ENCODE data around the gene GNAI1.
A peak's percentile ranks its signal among the peaks of the same experiment; 100 is the strongest.

The GNAI1 gene

DNA sequence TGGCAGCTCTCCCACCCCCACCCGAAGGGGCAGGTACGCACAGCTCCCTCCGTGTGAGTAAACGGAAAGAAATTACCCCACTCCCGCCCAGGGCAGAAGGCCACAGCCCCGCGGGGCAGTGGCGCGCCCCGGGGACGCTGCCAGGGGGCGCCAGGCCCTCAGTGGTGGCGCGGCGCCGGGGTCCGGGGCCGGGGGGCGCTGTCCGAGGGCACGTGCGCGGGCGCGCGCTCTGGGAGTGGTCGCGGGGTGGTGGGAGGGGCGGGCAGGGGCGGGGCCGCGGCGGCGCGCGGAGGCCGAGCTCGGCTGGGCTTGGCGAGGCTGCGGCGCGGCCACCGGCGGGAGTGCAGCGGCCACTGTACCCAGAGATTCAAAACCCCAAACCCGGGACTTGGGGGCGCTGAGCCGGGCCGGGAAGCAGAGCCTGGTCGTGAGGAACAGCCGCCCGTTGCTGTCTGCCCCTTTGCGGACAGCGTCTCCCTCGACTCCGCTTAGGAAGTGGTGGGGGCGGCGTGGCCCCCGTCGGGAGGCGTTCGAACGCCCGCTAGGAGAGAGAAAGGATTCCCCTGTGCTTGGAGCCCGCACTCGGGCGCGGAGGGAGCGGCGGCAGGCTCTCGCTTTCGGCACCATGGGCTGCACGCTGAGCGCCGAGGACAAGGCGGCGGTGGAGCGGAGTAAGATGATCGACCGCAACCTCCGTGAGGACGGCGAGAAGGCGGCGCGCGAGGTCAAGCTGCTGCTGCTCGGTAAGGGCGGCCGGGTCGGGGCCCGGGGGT is at the start of gene GNAI1:
Gene GNAI1 (plus strand): TSS at position 296 of the 773 bp plus-strand sequence. CDS start 330 bp downstream, at position 626.
- peak in 1 of 3 experiments; percentile 22 for DNase-seq (ENCODE audit: low read depth in 3 of 3)

DNA sequence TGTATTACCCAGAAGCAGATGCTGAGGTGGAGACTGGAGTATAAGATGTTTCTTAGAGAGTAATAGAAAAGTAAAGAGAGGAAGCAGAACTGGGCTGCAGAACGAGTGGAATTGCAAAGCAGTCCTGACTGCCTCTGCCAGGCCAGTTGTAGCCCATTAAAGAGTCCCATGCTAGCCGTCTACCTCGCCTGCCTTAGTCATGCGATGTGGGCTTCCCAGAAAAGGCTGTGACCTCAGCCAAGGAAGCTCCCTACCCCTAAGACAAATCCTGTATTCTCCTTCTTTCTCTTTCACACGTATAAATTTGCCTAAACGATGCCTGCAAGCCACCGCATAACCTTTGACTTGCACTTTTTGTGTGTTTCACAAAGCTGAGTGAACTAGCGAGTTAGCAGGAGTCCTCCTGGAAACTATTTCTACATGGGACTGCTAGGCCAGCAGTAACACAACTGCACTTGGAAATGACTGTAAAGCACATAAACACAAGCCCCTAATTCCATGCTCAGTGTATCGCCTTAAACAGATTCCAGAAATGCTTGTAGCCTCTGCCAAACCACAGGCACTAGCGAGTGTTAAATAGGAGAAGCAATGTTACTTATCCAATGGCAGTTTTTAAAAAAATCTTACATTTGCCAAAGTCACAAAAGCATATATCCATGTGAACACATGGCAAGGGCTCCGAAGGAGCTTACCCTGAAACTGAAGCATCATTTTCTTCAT is 47.4 kb upstream of the GNAI1 start:
- DNase-seq (ENCODE audit: low read depth in 3 of 3): no peak

DNA sequence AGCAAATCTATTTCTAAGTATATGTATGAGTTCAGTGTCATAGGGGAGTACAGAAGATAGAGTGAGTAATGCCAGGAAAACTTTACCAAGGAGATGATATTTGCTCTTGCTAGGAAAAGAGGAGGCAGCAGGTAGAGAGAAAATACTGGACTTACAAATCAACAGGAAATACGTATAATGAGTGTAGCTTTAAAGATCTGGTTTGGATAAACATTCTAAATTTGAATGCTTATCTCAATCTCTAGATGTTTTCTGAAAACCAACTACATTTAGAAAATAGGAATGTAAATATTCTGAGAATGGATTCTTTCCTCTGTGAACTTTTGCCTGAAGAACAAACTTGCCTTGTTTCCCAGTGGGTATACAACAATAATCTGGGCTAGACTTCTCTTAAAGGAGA is 46.9 kb upstream of the GNAI1 start:
- no peak for DNase-seq (ENCODE audit: low read depth in 3 of 3)

DNA sequence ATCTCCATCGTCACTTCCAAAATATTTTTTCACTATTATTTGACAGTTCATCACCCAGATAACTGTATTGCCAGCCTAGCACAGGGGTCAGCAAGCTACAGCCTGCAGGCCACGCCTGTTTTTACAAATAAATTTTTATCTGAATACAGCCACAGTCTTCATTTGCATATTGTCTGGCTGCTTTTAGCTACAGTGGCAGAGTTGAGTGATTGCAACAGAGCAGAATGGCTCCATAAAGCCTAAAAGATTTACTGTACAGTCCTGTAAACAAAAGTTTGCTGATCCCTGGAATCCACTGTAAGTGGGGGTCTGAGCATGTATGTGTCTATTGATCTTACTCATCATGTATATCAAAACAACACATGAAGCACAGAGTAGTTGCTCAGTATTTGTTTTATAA is 45.9 kb upstream of the GNAI1 start:
- DNase-seq (ENCODE audit: low read depth in 3 of 3): no peak

DNA sequence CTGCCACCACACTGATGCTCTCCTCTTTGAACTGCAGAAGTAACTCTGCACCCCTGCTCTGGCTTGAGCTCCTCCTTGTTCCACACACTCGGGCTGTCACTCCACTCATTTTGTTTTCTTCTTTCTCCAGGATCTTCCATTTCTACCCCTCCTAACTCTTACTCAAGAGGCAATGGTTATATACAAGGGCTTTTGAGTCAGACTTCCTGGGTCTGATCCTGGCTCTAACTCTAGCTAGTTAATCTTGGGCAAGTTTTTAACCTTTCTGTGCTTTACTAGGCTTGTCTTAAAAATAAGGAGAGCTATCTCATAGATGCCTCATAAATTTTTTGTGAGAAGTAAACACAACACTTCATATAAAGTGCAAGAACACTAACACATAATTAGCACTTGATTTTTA is 45.3 kb upstream of the GNAI1 start:
- no peak for DNase-seq (ENCODE audit: low read depth in 3 of 3)

DNA sequence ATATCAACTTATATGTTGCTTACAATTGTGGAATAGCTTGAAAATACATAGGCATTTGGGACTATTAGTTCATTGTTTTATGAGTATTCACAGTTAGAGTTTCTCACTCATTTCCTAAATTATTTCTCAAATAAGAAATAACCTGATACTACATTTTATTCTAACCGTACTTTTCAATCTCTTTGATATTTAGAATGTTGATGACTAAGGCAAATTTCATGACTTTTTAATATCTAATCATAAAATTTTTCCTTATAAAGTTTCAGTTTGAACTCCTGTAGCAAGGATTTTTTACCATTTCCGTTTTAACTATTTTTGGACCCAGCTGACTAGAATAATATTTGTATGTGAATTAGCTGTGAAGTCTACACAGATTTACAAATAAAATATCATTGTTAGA is 41.3 kb upstream of the GNAI1 start:
- DNase-seq (ENCODE audit: low read depth in 3 of 3): no peak

DNA sequence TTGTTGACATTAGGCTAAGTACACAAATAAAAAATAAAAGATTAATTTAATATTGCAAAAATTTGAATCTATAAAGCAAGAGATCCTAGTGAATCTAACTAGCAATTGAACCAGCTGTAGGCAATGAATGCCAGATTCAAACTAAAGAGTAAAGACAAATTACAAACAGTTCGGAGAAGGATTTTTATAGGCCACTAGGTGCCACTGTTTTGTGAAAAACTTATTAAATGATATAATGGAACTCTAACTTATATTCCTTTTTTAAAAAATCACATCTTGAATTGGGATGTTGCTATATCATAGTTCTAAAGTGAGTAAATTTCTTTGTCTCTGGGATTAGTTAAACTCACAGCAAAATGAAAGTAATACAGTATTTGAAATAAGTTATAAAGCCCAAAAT is 39.1 kb upstream of the GNAI1 start:
- no peak for DNase-seq (ENCODE audit: low read depth in 3 of 3)

DNA sequence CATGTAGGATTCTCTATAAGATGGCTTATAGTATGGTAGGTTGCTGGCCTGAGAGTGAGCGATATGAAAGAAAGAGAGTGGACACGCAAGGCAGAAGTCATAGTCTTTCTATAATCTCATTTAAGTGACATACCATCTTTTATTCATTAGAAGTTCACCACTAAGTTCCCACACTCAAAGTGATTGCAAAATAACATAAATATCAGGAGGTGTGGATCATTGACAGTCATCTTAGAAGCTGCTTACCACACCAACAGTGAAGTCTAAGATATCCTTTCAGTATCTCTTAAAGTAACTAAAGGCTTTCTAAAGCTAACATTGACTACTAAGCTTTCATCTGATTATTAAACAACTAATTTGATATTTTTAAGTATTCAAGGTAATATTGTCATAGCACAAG is 36.9 kb upstream of the GNAI1 start:
- DNase-seq (ENCODE audit: low read depth in 3 of 3): no peak

DNA sequence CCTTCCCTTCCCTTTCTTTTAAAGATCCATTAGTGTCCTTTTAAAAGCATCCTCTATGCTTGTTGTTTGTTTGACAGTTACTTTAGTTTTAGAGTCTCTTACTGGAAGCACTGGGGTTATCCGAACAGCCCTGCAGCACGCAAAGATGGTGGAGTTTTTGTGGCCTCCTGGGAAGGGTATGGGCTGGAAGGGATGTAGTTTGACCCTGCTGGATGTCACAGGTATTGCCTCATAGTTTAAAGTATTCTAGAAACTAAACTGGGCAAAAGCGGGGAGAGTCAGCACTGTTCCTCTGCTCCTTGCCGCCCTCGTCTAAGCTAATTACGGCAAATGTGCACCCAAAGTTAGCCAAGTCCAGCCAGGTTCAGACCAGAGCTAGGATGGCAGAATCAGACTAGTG is 35.8 kb upstream of the GNAI1 start:
- DNase-seq (ENCODE audit: low read depth in 3 of 3): no peak

DNA sequence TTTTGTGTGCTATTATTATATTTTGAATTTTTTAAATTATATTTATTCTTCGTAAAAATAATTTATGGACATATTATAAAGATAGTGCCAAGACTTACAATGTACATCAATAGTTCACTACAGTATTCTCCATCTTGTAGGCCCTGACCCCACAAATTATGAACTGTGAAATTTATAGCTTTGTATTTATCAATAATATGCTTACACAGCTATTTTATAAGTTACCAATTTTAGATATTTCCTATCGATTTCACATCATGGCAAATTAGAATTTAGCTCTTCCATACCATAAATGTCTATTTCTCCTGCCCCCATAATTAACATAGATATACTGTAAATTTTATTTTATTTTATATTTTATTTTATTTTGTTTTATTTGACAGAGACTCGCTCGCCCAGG is 34.4 kb upstream of the GNAI1 start:
- no peak for DNase-seq (ENCODE audit: low read depth in 3 of 3)

DNA sequence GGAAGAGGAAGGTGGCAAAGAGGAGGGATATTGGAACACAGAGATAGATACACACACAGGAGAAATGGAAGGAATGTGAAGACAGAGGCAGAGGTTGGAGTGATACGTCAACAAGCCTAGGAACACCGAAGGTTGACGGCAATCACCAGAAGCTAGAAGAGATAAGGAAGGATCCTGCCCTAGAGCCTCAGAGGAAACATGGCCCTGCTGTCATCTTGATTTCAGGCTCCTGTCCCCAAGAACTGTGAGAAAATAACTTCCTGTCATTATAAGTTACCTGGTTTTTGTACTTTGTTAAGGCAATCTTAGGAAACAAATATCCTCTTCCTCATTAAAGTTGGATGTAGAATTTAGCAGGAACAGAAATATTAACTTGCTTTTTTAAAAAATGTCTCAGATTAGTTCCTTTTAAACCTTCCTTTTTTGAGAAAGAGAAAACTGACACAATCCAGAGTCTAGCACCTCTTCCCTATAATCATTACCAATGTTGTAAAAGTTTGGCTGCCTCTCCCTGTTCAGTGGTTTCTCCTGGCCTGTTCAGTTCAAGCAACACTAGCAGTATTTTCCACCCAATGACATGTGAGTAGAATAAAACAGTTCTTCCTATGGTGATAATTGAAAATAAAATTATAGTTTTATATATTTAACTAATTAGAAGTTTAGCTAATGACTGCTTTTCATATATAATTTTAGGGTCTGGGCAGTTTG is 28.8 kb upstream of the GNAI1 start:
- DNase-seq (ENCODE audit: low read depth in 3 of 3): no peak

DNA sequence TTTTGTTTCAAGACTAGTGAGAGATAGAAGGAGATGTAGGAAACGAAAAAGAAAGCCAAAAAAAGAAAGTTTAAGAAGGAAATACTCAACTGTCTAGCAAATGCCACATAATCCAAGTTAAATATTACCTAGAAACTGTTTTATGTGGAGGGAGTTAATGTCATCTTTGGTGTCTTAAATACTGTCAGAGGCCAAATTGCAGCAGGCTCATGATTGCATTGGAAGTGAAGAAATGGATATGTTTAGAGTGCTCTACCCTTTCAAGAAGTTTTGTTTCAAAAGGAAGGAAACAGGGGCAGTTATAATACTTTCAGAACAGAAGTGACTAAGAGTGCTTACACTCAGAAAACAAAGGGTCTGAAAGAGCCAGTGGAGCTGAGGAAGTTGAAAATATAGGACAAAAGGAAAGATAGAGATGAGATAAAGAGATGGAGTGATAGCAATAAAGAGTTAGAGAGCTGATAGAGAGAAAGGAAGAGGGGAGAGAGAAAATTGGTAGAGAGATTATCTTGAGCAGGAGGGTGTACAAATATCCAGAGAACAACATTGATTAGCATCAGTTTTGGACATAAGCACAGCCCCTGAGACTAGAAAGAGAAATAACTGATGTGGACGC is 28.0 kb upstream of the GNAI1 start:
- no peak for DNase-seq (ENCODE audit: low read depth in 3 of 3)

DNA sequence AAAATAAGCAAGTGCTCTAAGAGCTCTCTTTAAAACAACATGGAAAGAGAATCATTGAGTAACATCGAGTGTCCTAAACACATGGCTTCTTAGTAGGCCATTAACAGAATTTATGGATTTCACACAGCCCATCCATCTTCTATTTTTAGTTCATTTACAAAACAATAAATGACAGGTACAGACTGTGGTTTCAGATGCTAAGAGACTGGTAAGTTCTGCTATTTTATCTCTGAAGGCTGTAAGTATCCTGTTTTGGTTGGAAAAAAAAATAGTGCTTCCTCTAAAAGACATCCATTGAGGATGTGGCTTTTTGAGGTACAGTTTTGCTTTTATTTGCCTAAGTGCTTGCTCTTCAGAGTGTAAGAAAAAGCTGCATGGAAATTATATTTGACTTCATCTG is 27.4 kb upstream of the GNAI1 start:
- no peak for DNase-seq (ENCODE audit: low read depth in 3 of 3)

DNA sequence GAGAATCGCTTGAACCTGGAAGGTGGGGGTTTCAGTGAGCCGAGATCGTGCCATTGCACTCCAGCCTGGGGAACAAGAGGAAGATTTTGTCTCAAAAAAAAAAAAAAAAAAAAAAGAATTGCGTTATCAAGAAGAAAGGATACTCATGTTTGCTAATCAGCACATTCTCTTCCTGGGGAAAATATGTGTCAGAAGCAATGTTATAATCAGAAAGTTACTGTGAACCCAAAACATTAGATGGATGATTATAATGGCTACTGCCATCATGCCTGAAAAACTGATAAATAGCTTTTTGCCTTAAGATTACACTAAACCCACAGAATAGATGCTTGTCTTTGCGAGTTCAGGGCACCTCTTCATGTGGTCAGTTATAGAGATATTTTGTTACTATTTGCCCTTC is 24.3 kb upstream of the GNAI1 start:
- no peak for DNase-seq (ENCODE audit: low read depth in 3 of 3)

DNA sequence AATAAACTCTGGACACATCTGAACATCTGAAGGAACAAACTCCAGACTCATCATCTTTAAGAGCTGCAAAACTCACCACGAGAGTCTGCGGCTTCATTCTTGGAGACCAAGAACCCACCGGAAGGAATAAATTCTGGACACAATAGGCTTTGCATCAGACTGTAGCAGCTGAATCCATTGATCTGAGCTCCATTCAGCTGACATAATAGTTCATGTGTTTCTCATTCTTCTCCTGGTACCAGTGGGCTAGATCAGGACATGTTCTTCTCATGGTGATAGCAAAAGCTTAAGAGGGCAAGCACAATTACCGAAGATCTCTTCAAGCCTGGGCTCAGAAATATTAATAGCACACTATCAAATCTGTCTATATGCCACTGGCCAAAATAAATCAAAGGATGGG is 20.5 kb upstream of the GNAI1 start:
- DNase-seq (ENCODE audit: low read depth in 3 of 3): no peak

DNA sequence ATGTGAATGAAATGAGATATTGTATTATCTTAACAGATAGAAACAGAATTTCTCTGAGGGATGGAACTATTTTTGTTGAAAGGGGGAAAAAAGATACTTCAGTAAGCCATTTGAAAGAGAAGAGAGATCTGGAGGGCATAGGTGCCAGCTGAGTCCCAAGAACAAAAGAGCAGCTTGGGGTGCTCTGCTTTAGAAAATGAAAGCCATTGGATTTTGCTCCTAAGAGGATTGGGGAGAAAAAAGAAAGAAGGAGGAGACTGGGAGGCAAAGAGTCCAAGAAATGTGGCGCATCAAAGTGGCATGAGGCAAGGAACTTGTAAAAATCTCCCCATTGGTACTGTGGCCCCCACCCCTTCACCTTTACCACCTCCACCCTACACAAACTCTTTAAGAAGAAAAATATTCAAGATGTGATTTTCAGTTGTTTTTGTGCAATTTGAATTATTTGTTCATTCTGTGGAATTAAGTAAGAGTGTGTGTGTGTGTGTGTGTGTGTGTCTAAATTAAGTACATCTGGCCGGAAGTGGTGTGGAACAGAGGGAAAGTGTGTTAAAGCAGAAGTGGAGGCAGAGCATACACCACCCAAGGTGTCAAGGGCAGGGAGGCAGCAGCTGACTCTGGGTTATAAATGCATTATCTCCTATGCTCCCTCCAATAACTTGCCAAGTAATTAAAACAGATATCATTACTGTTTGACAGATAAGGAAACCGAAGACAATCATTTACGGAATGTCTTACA is 9.9 kb upstream of the GNAI1 start:
- DNase-seq (ENCODE audit: low read depth in 3 of 3): no peak

DNA sequence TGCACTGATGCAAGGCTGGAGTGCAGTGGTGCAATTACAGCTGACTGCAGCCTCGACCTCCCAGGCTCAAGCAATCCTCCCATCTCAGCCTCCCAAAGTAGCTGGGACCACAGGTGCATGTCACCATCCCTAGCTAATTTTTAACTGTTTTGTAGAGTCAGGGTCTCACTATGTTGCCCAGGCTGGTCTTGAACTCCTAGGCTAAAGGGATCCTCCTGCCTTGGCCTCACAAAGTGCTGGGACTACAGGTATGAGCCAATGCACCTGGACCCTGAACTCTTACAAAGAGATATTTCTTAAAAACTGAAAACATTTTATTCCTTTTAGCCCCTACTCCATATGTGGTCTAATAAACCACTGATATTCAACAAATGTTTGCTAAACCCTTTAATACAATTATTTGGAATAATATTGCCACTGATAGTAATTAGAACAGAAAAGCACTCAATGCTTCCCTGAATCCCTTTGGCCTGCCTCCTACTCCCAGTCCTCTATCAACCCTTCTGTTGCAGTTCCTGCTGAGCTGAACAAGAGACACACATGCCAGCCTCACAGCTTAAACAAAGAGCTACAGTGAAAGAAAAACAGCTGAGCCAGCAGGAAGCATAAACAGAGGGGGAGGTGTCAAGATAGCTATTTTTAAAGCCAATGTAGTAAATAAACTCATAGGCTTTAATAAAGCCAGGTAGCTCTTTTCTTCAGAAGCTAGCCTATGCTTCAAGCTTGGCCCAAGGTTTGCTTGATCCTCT is 7.0 kb upstream of the GNAI1 start:
- DNase-seq (ENCODE audit: low read depth in 3 of 3): no peak

DNA sequence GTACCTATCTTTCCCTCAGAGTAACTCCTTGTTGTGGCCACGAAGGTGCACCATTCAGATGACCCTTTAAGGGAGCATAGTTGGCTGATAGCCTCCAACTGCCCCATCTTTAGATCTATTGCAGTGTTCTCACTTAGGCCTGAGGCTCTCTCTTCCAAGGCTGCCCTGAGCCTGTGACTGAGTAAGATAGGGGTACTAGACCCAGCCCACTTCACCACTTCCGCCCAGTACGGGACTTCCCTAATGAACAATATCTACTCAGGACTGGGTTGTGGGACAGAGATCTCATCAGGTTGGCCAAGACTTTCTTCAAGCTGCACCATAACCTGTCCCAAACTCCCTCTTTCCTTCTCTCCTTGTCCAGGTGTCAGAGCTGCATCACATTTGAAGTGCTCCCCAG is 5.7 kb upstream of the GNAI1 start:
- no peak for DNase-seq (ENCODE audit: low read depth in 3 of 3)

DNA sequence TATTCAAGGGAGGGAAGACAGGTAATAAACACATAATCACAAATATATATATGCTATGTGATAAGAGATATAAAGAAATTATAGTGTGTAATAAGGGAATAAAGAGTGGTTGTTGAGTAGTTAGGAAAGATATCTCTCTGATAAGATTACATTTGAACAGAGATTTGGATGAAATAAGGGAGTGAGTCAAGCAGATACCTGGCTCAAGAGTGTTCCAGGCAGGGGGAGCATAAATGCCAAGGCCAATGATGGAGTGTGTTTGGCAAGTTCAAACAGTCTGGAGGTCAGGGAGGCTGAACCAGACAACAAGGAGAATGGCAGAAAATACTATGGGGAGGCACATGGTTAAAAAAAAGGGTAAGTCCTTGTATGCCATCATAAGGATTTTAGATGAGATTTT is 4.8 kb upstream of the GNAI1 start:
- DNase-seq (ENCODE audit: low read depth in 3 of 3): no peak

DNA sequence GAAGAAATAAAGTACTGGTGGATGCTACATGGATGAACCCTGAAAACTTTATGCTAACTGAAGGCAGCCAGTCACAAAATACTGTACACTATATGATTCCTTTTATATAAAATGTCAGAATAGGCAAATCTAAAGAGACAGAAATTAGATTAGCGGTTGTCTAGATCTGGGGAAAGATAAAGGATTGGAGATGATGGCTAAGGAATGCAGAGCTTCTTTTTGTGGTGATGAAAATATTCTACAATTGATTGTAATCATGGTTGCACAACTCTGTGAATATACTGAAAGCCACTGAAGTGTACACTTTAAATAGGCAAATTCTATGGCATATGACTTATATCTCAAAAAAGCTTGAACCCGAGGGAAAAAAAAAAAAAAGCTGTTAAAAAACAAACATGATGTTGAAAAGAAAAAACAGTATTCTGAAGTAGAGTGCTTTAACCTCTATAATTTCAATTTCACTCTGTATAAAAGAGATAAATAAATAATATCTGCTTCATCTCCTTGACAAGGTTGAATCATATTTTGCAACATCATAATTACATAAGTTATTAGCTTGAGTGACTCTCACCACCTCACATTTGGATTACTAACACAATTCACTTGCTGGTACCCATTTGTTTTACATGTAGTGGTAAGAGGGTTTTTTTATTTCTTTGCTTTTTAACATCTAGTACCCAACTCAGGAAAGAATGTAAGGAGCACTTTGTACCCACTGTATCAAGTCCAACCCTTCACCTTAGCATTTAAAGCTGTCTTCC is 2.8 kb upstream of the GNAI1 start:
- DNase-seq (ENCODE audit: low read depth in 3 of 3): no peak

Measured in stimulated activated CD4-positive, alpha-beta T cell treated with anti-CD3 and anti-CD28 coated beads, TNF-alpha, amount 100 ng/mL, for 24 hours (primary cell).